ACC112 (cell line): ENCODE results near the gene XRCC1.
"Not testable (repeated sequence)": the region's sequence is repeated elsewhere in the genome, so short reads cannot be mapped to it uniquely, and the experiment has no call there.

Experiments used
- H2AFZ ChIP-seq: fragments of 200-600 bp; sonication (generic); one replicate; pipeline ENCODE4 v1.6.0; 2017; ENCODE audit warnings: antibody characterized with exemption, low read length; ENCODE audit not compliant: unreplicated experiment
- H3K27ac ChIP-seq: fragments of 200-600 bp; sonication (generic); 2 replicates; pipeline ENCODE4 v1.5.1; 2014; ENCODE audit warnings: low read depth, mild to moderate bottlenecking, antibody characterized with exemption, low read length, moderate library complexity
- H3K27me3 ChIP-seq: fragments of 200-600 bp; sonication (generic); 2 replicates; pipeline ENCODE4 v1.6.1; 2014; ENCODE audit warnings: mild to moderate bottlenecking, antibody characterized with exemption, low read length, moderate library complexity, mixed read lengths; ENCODE audit not compliant: insufficient read depth
- H3K36me3 ChIP-seq: fragments of 200-600 bp; sonication (generic); 2 replicates; pipeline ENCODE4 v1.6.1; 2016; ENCODE audit warnings: mild to moderate bottlenecking, antibody characterized with exemption, low read length, moderate library complexity, mixed read lengths; ENCODE audit not compliant: insufficient read depth
- H3K4me1 ChIP-seq: fragments of 200-600 bp; sonication (generic); one replicate; pipeline ENCODE4 v1.6.1; 2016; ENCODE audit warnings: low read length, mixed read lengths; ENCODE audit not compliant: insufficient read depth, unreplicated experiment, control insufficient read depth
- H3K4me3 ChIP-seq: fragments of 200-600 bp; sonication (generic); 2 replicates; pipeline ENCODE4 v1.5.1; 2014; ENCODE audit warnings: mild to moderate bottlenecking, low read depth, low read length
- H3K79me2 ChIP-seq: fragments of 200-600 bp; sonication (generic); one replicate; pipeline ENCODE4 v1.6.0; 2016; ENCODE audit warnings: low read length; ENCODE audit not compliant: control insufficient read depth, unreplicated experiment, insufficient read depth

The XRCC1 gene

GRCh38 chr19:43560687-43561086, 14.6 kb downstream of the XRCC1 start:
- H3K4me3 ChIP-seq: no peak overlapping the region
- peaks cover 8% of the 10 kb centered on the region for H3K4me1 ChIP-seq
- H3K79me2 ChIP-seq: peaks cover 2% of the 10 kb centered on the region
- H3K27ac ChIP-seq: peak overlapping the region; percentile 45; the same call in 1 of the 2 replicates
- 0 out of 2 replicates have a peak, but pooled peaks cover 6% of the 10 kb centered on the region for H3K36me3 ChIP-seq
- no peaks in the 10 kb centered on the region for H3K27me3 ChIP-seq
- no peak overlapping the region for H2AFZ ChIP-seq

DNA sequence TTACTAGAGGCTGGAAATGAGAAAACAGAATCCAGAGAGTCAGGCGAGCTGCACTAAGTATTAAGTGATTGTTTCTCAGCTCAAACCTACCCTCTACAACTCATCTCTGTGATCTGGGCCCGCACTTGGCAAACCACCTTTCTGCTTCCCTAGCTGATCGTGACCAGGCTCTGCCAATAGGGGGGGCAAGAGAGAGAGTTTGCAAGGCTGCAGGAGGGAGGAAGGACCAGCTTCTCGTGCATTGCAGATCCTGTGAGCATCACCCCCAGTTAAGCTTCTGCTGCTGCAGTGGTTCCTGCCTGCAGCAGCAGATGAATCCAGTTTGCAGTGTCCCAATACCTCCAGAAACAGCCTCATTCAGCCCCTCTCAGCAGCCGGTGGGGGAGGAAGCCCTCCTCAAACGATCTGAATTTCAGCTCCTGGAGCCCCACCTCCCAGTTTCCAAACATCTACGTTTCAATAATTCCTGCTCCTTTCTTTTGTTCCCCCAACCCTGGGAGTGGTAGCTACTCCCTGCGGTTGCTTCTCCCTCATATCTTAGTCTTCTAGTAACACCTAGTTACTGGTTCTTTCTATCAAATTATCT, 20.0 kb downstream of the XRCC1 start:
- Histone ChIP-seq H3K27ac (no peak overlapping the region), H3K36me3 (no peaks in the 10 kb centered on the region), H2AFZ (no peak overlapping the region), H3K4me3 (no peak overlapping the region), H3K79me2 (no peaks in the 10 kb centered on the region), H3K27me3 (no peaks in the 10 kb centered on the region), H3K4me1 (peaks cover 3% of the 10 kb centered on the region)

DNA sequence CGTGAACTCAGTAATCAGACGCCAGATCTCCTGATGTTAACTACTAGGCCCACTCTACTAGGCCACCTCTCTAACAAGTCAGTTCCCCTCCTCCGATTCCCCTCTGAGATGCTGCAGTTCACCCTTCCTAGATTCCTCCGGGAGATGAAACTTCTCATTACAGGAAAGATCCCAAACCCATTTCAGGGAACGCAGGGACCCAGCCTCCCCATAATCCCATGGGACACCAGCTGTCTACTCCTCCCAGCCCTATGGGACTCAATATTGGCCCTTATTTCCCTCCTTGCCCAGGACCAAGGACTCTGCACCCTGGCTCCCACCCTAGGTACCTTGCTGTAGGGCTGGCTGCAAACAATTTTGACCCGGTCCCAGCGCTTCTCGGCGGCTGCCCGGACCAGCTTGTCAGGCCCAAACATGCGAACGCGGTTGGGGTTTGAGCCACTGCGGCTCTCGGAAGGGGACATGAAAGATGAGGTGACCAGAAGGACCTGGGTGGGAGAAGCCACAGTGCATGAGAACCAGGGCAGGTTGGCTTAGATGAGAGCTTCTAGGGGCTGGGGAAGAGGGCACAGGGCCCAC, 20.9 kb downstream of the XRCC1 start:
- Histone ChIP-seq H3K27me3 (no peaks in the 10 kb centered on the region), H2AFZ (no peak overlapping the region), H3K4me3 (no peak overlapping the region), H3K27ac (no peak overlapping the region), H3K36me3 (no peaks in the 10 kb centered on the region), H3K79me2 (no peaks in the 10 kb centered on the region), H3K4me1 (peaks cover 3% of the 10 kb centered on the region)

DNA sequence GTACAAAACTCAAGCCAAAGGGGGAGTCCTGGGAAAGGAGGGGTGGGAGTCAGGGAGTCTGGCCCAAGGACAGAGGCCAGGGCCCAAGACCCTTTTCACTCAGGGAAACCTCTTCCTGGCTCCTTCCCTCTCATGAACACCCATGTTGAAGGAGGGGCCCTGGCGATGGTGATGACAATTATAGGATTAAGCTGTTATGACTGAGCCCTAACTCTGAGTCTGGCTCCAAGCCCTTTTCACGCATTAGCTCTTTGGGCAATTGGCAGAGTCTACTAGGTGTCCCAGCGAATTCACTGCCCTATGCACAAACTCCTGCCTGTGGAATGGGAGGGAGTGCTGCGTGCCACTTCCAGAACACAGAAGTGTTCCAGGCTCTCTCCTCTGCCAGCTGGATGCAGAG, 21.7 kb downstream of the XRCC1 start:
- H3K36me3 ChIP-seq: no peaks in the 10 kb centered on the region
- no peak overlapping the region for H3K4me3 ChIP-seq
- no peaks in the 10 kb centered on the region for H3K27me3 ChIP-seq
- H3K79me2 ChIP-seq: no peaks in the 10 kb centered on the region
- peaks cover 3% of the 10 kb centered on the region for H3K4me1 ChIP-seq
- no peak overlapping the region for H2AFZ ChIP-seq
- H3K27ac ChIP-seq: no peak overlapping the region

GRCh38 chr19:43552616-43553015, 22.7 kb downstream of the XRCC1 start:
- H3K79me2 ChIP-seq: no peaks in the 10 kb centered on the region
- no peaks in the 10 kb centered on the region for H3K36me3 ChIP-seq
- H2AFZ ChIP-seq: no peak overlapping the region
- H3K27ac ChIP-seq: no peak overlapping the region
- no peaks in the 10 kb centered on the region for H3K4me1 ChIP-seq
- no peaks in the 10 kb centered on the region for H3K27me3 ChIP-seq
- no peak overlapping the region for H3K4me3 ChIP-seq

DNA sequence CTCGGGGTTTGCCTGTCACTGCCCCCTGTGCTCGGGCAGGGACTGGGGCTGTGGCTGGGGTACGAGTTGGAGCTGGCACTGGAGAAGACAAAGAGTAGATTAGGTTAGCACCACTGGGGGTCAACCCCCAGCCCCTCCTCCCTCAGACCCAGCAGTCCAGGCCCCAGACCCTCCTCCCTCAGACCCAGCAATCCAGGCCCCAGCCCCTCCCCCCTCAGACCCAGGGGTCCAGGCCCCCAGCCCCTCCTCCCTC, 23.2 kb downstream of the XRCC1 start:
- Histone ChIP-seq H3K27ac (no peak overlapping the region), H3K4me1 (no peaks in the 10 kb centered on the region), H3K36me3 (no peaks in the 10 kb centered on the region), H3K27me3 (no peaks in the 10 kb centered on the region), H2AFZ (no peak overlapping the region), H3K4me3 (no peak overlapping the region), H3K79me2 (no peaks in the 10 kb centered on the region)

GRCh38 chr19:43551399-43552197, 23.7 kb downstream of the XRCC1 start:
- Histone ChIP-seq H3K27ac (no peak overlapping the region), H2AFZ (no peak overlapping the region), H3K4me3 (no peak overlapping the region), H3K27me3 (no peaks in the 10 kb centered on the region), H3K79me2 (no peaks in the 10 kb centered on the region), H3K36me3 (no peaks in the 10 kb centered on the region), H3K4me1 (no peaks in the 10 kb centered on the region)

GRCh38 chr19:43548706-43549105, 26.6 kb downstream of the XRCC1 start:
- no peak overlapping the region for H3K4me3 ChIP-seq
- no peaks in the 10 kb centered on the region for H3K27me3 ChIP-seq
- no peaks in the 10 kb centered on the region for H3K36me3 ChIP-seq
- H3K27ac ChIP-seq: no peak overlapping the region
- no peaks in the 10 kb centered on the region for H3K79me2 ChIP-seq
- no peak overlapping the region for H2AFZ ChIP-seq
- no peaks in the 10 kb centered on the region for H3K4me1 ChIP-seq

DNA sequence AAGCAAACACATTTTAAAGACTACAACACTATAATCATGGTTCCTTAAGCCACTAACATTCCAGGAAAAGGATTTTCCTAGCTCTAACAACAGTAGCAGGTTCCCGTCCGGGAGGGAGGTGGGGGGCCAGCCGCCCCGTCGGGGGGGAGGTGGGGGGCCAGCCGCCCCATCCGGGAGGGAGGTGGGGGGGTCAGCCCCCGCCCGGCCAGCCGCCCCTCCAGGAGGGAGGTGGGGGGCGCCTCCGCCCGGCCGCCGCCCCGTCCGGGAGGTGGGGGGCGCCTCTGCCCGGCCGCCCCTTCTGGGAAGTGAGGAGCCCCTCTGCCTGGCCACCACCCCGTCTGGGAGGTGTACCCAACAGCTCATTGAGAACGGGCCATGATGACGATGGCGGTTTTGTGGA, 27.4 kb downstream of the XRCC1 start:
- not testable (repeated sequence) for H2AFZ ChIP-seq, H3K79me2 ChIP-seq, H3K4me1 ChIP-seq, H3K27me3 ChIP-seq, H3K27ac ChIP-seq, H3K36me3 ChIP-seq, H3K4me3 ChIP-seq

- Histone ChIP-seq H3K36me3 (no peaks in the 10 kb centered on the region), H3K27ac (no peak overlapping the region), H3K4me1 (no peaks in the 10 kb centered on the region), H3K4me3 (no peak overlapping the region), H3K79me2 (no peaks in the 10 kb centered on the region), H2AFZ (no peak overlapping the region), H3K27me3 (no peaks in the 10 kb centered on the region)
Observed at GRCh38 chr19:43546581-43546980, 28.7 kb downstream of the XRCC1 start.

GRCh38 chr19:43545981-43546380, 29.3 kb downstream of the XRCC1 start:
- Histone ChIP-seq H3K79me2 (no peaks in the 10 kb centered on the region), H3K36me3 (no peaks in the 10 kb centered on the region), H3K27me3 (no peaks in the 10 kb centered on the region), H3K4me1 (no peaks in the 10 kb centered on the region), H2AFZ (no peak overlapping the region), H3K27ac (no peak overlapping the region), H3K4me3 (no peak overlapping the region)
